Stimulated activated CD8-positive, alpha-beta memory T cell treated with anti-CD3 and anti-CD28 coated beads, Interleukin-7, amount 100 ng/mL, for 4 hours (primary cell): ENCODE results near the gene TWIST2.

Experiments
- DNase-seq, 2 donors: peaks; one replicate each; pipeline ENCODE4 v3.0.0-alpha.2; 2020; ENCODE audit warnings: low read depth in 2 of 2

Gene TWIST2

DNA sequence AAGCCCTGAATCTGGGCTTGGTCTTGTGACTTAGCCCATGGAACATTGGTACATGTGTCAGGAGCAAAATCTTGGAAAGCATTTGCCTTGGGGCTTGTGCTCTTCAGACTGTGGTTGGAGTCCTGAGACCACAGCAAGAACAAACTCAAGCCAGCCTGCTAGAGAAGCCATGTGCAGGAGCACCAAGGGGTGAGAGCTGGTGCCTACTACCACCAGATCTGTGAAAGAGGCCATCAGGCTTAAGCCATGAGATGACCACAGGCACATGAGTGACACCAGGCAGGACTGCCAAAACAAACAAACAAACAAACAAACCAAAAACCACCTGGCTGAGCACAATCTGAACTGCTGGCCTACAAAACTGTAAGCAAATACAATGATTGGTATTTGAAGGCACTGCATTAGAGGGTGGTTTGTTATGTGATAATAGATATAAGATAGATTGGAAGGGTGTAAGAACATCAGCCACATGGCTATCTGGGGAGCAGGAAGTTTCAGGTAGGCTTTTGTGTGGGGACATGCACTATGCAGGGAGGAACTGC lies 9.0 kb upstream of the TWIST2 start:
- DNase-seq = no peak

DNA sequence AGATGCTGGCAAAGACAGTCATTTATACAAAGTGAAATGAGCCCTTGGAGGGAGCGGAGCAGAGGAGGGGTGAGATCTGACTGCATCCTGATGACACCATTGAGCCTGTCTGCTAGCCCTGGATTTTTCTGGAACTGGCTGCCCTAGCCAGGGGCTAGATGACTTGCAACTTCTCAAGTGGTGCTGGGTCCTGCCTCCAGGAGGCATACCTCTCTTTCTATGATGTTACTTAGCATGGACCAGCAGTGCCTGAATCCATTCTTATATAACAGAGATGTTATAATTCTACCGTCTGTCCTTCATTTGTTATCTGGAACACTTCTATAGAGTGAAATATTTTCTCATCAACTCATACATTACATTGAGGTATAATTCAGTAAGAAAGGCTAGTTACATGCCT lies 8.5 kb upstream of the TWIST2 start:
- no peak for DNase-seq

DNA sequence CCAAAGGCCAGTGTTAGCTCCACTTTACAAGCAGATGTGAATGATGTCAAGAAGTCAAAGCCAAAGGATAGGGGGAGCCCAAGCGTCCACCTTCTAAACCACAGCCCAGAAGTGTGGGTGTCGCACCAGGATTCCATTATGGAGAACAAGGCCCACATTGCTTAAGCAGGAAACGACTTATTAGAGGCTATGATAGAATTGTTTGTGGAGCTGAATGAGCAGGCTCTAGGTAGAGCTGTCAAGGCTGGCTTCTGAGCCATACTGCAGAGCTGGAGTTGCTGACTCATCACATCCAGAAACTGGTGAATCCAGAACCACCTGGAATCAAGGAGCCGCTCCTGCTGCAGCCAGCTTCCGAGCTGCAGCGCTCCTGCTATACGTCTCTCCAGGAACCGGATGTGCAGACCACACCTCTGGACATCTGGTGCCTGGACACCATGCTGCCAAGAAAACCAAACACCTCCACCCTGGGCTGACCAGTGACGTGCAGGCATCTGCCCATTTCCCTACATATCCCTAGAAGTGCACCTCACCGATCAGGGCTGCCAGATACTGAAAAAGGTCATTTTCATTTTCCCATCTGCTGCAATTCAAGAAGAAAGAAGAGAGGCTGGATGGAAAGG lies 6.2 kb upstream of the TWIST2 start:
- no peak for DNase-seq

DNA sequence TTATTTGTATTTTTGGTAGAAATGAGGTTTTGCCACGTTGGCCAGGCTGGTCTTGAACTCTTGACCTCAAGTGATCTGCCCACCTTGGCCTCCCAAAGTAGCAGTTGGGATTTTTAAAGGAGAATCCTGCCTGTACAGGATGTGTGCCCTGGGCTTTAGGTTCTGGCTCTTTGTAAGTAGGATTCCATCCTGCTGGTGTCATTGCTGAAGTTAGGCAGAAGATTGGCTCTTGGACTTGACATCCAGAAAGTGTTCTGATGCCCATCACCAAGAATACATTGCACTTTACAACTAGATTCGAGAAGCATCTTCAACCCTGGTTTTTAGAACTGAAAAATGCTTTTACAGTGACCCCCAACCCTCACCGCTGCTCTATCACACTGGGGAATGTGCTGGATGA lies 4.4 kb upstream of the TWIST2 start:
- DNase-seq = no peak

DNA sequence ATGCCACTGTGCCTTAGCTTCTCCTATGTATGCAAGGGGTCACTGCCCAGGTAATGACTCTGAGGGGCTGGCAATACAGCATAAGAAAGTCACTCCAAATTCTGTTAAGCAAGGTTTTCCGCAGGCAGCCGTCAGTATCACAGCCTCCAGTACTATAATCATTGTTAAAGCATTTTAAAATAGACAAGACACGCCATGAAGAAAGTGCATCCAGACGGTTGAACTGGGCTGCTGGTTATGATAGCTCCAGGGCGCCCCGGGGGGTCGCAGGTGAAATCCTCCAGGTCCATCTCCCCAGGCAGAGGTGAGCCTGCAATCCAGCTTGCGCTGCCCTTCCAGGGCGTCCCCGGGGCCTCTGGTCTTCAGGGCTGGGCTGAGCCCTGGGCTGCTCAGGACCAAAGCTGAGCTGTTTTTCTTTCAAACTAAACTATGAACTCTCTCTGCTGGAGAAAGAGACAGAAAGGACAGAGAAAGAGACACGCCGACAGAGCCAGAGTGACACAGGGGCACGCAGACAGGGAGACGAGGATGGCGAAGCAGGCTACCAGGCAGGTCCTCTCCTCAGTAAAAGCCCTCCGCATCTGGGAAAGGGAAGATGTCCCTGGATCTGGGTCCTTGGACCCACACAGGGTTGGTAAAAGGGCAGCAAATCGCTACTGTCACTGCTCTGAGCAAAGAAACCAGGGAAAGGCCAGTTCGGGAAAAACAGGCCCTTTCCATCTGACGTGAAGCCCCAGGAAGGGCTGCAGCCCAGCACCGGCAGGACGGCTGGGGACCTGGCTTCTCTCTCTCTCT lies 2.1 kb upstream of the TWIST2 start:
- DNase-seq = no peak

DNA sequence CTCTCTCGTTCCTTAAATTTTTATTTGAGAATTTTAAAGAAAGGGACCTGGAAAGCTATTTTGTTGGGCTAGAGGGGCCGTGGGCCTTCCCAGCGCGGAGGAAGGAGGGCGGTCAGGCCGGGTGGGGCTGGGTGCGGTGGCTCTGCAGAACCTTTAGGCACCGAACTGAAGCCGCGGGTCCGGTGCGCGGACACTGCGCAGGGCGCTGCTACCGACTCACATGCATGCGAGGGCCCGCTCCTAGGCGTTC lies 1.6 kb upstream of the TWIST2 start:
- DNase-seq = no peak

DNA sequence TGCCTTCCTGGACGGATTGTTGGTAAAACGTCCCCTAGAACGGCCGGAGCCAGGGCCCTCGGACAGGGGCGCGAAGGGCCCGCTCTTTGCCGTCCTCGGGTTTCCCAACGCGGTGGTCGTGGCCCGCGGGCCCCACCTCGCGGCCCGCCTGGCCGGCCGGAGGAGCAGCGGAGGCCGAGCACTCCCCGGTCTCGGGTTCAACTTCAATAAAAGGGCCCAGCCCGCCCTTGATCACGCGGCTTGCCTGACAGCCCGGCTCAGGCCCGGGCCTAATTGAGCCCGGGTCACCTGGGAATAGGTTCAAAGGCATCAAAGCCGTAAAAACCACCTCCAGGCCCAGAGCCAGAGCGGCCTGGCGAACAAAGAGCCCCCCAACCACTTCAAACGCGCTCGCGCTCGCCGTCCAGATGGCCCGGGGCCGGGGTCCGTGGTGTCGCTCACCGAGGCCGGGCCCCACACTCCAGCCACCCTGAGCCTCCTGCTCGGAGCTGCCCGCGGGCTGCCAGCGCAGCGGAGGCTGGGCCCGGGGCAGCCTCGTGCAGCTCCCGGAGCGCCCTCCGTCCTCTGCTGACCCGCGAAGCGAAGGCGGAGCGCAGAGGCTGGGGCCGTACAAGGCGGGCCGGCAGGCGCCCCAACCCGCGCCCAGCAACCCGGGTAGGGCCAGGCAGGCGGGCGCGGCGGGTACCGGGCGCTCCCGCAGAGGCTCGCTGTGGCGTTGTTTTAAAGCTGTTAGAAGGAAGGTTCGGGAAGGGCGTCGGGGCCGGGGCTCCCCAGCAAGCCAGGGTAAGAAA lies 1.1 kb upstream of the TWIST2 start:
- DNase-seq = no peak

DNA sequence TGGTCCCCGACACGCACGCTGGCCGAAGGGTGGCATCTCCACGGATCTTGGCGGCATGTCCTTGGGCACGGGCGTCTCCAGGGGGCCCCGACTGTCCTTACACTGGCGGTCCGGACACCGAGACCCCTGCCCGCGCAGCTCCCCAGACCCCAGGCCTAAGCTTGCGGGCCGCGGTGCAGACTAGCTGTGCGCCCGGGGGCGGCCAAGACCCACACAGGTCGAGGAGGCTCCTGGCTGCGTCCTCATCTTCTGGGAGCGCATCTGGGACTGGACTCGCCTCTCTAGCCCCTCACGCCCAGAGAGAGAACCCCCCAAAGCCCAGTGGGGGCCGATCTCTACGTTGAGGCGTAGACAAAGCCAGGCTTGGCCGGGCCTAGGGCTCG lies 475 bp upstream of the TWIST2 start:
- no peak for DNase-seq

DNA sequence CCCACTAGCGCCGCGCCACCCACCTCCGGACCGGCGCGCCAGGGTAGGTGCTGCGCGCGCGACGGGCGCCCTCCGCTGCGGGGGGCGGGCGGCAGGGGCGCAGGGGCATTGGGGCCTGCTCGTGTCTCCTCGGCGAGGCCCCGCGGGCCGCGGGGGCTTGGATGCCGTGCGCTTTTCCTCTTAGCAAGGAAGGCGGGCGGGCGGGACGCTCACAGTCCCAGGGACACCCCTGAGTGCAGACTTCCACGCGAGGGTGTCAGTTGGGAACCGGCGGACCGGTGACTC lies 748 bp downstream of the TWIST2 start:
- no peak for DNase-seq

DNA sequence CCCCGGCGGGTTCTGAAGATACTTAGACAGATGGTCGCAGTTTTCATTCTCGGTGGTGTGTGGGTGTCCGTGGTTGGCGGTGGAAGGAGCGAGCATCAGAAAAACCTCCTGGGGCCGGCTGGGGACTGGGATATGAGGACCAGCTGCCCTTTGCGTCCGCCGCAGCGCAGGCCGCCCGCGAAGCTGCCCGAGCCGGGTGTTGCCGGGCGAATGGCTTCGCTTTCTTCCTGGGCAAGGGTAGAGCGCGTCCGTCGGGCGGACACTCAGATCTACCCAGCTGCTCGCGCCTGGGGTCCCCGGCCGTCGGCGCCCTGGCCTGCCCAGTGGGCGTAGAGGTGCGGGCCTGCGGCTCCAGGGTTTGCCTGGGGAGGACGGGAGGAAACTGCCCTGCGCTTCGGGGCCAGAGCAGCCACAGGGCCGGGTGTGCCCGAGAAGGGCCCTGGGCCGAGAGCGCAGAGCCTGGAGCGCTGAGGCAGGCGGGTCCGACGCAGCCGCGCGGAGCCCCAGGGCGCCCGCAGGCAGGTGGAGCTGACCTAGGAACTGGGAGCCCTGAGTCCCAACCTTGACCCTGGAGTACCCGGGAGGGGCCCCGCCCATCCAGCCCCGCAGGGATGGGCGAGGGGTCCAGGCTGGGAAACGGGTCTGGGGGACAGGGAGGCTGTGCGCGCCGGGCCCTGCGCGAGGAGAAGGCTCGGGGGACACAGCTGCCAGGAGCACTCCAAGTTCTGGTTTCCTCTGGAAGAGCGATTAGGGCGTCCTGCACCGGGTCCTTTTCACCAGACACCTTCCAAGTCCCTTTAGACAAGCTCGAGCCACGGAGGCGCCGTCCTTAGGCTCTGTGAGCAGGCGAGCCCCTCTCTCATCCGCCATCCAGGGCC lies 1.3 kb downstream of the TWIST2 start:
- no peak for DNase-seq

DNA sequence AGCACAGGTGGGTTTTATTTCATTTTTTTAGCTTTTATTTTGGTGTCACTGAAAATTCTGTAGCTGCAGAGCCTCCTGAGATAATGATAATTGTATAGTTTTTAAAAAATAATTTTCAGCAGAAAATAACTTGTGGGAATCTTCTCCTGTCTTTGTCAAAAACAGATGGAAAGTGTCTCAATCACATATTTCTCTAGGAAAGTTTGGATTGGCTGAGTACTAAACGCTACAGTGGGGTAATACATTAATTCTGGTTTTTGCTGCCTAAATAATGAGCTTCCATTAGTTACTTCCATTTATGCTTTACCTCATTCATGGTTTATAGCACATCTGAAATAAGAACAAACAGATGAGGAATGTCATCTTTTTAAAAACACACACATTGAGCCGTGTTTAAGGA lies 2.2 kb downstream of the TWIST2 start:
- no peak for DNase-seq

DNA sequence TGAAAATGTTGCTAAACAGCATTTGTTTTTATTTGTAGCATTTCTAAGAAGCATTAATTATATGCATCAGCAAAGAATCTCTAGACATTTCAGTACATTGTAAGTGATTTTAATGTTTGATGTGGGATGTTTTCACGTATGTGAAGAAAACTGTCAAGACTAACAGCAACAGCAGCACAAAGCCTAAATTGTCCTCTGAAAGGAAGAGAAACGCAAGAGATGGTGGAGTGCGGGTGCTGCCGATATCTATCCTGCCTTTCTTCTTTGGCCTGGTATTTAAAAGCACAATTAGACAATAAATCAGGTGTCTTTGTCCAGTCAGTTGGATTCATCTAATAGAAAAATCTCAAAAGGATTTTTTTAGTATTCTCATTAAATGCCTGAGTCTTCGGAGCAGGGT lies 3.1 kb downstream of the TWIST2 start:
- DNase-seq = no peak

DNA sequence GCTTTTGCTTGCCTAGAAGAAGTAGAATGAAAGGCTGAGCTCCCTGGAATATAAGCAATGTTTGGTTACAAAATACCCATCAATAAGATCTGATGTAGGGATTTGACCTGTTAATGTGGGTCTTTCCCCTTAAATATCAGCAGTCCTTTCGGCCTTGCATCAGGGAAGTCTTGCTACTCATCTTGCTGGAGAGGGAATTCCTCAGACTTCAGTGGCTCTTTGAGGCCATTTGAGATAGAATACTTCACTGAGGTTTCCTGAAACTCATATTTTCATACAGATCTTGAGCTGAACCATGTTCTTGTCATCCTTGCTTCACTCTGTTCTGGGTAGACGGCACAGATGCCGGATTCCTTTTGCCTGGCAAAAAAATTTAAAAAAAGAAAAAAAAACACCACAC lies 3.9 kb downstream of the TWIST2 start:
- no peak for DNase-seq

DNA sequence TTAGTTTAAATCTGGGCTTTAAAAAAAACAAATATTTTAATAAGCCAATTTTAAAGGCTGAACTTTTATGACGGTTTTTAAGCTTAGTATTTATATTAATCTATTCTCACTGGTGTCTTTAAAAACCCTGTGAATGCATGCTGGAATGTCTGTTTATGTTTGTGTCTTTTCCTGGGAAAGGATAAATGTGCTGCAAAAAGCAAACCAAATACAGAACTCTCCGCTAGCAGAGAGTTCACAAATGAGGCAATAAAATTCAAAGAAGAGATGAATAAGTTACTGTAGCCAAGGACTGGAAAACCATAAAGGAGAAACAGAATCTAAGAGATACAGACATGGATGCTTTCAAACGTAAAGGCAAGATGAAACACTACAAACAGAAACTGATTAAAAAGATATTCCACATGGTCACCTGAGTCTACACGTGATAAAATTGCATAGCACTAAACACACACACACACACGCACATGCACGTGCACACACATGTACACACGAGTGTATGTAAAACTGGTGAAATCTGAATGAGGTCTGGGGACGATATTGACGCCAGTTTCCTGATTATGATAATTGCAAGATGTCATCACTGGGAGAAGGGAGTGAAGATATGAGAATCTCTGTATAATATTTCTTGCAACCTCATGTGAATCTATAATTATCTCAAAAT lies 4.5 kb downstream of the TWIST2 start:
- DNase-seq = no peak

DNA sequence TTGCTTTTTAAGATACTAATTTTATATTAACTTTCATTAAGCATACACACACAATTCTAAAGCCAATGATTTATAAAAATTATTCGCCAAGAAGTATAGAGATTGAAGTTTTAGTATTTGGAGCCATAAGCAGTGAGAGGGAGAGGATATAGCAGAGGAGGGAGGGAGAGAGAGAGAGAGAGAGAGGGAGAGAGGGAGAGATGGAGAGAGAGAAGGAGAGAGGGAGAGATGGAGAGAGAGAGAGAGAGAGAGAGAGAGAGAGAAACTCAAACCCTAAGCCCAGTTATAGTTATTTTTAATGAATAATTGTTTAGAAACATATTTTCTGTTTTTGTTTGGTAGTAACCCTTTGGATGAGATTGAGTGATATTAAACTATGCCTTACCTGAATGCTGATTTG lies 5.3 kb downstream of the TWIST2 start:
- no peak for DNase-seq

DNA sequence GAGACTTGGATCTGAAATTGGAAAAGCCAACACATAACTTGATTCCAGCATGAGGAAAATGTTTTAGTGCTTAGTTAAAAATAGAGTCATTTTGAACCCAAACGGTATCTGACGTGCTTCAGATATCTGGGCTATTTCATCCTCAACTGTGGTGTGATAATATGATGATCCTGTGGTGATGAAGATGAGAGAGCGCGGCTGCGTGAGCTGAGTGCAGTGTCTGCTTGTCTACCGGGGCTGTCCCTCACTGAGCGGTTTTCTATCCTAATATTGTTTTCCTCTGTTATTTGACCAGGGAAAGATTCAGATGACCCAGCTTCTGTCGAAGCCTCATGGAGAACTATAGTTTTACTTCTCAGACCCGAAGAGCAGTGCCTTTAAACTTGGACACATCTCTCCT lies 5.8 kb downstream of the TWIST2 start:
- no peak for DNase-seq

DNA sequence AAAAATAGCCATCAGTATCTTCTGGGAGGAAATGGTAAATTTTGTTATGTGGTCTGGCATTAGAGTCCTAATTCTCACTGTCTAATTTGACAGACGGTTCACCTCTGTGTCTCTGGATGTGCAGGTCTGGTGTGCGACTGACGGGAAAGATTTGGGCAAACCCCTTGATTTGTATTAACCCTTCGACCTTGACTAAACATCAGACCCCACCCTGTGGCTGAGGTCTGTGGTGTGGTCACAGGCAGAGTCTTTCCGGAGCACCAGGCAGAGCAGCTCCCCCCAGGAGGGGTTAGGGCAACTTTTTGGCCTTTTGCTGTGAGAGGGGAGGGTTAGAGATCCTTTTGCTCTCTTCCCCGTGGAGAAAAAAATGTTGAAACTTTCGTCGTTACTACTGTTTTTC lies 6.4 kb downstream of the TWIST2 start:
- no peak for DNase-seq

DNA sequence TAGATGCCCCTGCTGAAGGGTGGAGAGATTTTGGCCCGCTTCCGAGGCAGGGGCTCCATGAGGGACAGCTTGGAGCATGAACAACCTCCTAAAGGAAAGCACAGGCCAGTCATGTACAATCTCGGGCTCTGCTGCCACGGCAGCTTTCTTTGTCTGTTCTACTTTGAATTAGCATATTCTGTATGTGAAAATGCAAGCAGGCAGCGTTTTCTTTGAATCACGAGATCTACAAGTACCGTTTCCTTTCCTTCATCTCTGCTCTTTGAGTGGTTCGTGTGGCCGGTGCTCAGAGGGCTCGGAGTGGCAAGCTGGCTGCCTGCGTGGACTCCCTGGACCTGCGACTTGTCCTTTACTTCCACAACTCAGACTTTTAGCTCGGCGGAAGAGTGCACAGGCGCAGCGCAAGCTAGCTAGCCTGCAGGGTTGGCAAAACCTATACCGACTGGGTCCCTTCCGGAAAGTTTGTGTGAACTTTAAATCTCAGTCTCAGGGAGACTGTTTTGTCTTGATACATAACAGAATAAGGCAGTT lies 6.9 kb downstream of the TWIST2 start:
- no peak for DNase-seq

DNA sequence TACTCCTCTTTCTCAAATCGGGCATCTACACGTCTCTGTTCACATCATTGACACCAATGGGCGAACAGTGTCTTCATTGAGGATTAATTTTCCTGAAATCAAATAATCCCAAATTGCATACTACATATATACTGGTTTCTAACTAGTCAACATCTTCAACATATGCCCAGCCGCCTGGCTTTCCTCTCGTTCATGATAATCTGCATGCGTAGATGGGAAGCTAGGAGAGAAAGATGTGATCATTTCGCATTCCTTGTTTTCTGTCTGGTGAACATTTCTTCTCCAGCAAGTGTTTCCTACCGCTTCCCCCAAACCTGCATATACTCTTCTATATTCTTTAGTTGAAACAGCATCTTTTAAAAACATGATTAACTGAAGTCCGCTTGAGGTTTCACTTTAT lies 7.4 kb downstream of the TWIST2 start:
- no peak for DNase-seq

DNA sequence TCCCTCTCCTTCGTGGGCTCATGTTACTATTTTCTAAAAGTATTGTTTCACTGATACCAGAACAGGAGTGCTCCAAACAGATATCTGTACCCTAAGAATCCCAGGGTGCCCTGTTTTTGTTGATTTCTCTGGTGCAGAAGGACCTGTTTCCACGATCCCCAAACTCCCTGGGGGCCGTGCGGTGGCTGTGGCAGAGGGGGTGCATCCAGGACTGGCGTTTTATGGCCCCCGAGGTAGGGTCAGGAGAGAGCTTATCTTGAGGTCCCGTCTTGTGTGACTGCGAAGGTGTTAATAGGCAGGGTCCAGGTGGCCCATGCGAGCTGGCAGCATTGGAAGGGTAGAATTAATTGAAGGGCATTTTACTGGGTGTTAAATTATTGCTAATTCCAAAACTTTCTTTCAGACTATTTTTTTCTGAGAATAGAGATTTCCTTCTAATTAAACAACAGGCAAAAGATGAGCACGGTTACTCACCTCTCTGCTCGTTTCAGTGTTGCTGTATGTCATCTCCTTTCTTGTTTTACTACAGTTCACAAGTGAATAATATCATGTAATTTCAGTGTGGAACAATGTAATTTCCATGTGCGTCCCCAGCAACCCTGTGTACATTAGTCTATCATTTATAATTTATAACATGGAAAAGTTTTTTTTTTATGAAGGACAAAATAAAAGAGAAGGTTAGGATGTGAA lies 8.2 kb downstream of the TWIST2 start:
- DNase-seq = no peak
